IMR-90 (cell line): ENCODE data around the gene TMEM130. TPM values are rescaled to one million over a fixed set of nuclear protein-coding genes. Genes with fewer than 3 reads are reported as not detected.

Experiments
- ATAC-seq: fragments of 200-7000 bp; cut with Tn5 transposase; 2 replicates; pipeline ENCODE4 v1.9.1; 2020; ENCODE audit warnings: low read depth, mild to moderate bottlenecking, moderate library complexity
- BruUV-seq: library from RNA; stranded (reverse); fragments of 400-500 nt; replicated peaks from 2 replicates; lab custom pipeline; 2021; lab: Mats Ljungman, UMichigan
- CTCF ChIA-PET: fragments of 300-600 bp; formaldehyde crosslinking; extraction: SDS; loops from one replicate; lab custom pipeline; 2021; ENCODE audit warnings: antibody characterized with exemption; lab: Yijun Ruan, JAX
- POLR2A ChIA-PET: fragments of 300-600 bp; sonication (Branson Sonifier 250); formaldehyde crosslinking; loops from one replicate; lab custom pipeline; 2022; ENCODE audit warnings: antibody characterized with exemption; ENCODE audit not compliant: unreplicated experiment; lab: Charles Lee
- DNase-seq: peaks from one replicate; pipeline ENCODE4 v3.0.0; 2013
- H2AFZ ChIP-seq: replicated peaks from 2 replicates; pipeline ENCODE3; 2013; ENCODE audit warnings: low read length, mild to moderate bottlenecking; ENCODE audit not compliant: poor library complexity
- H2AK5ac ChIP-seq: 2 replicates; pipeline ENCODE4 v1.6.1; 2013; ENCODE audit warnings: low read depth, low read length, inconsistent platforms
- H2AK9ac ChIP-seq: replicated peaks from 2 replicates; pipeline ENCODE3; 2013; ENCODE audit warnings: mild to moderate bottlenecking, low read depth, low read length, moderate library complexity; ENCODE audit not compliant: poor library complexity
- H2BK120ac ChIP-seq: 2 replicates; pipeline ENCODE4 v1.6.1; 2013; ENCODE audit warnings: low read depth, low read length, inconsistent platforms
- H2BK15ac ChIP-seq: 3 replicates; pipeline ENCODE4 v1.6.1; 2013; ENCODE audit warnings: low read depth, low read length, inconsistent platforms
- H2BK20ac ChIP-seq: 2 replicates; pipeline ENCODE4 v1.6.1; 2013; ENCODE audit warnings: low read depth, mild to moderate bottlenecking, inconsistent platforms, low read length, moderate library complexity
- H2BK5ac ChIP-seq: 2 replicates; pipeline ENCODE4 v1.6.1; 2013; ENCODE audit warnings: mild to moderate bottlenecking, low read depth, low read length, inconsistent platforms; ENCODE audit not compliant: poor library complexity, severe bottlenecking
- H3K14ac ChIP-seq: replicated peaks from 2 replicates; pipeline ENCODE4 v1.6.1; 2013; ENCODE audit warnings: low read depth, low read length, inconsistent platforms
- H3K18ac ChIP-seq: 2 replicates; pipeline ENCODE4 v1.6.1; 2013; ENCODE audit warnings: low read depth, low read length, control low read depth
- H3K23ac ChIP-seq: 2 replicates; pipeline ENCODE4 v1.6.1; 2013; ENCODE audit warnings: low read depth, low read length, inconsistent platforms
- H3K27ac ChIP-seq: 2 replicates; pipeline ENCODE4 v1.5.1; 2013; ENCODE audit warnings: mild to moderate bottlenecking, control low read depth, low read length; ENCODE audit not compliant: insufficient read depth
- H3K27me3 ChIP-seq: 2 replicates; pipeline ENCODE4 v1.6.1; 2013; ENCODE audit warnings: low read length; ENCODE audit not compliant: control insufficient read depth, insufficient read depth
- H3K36me3 ChIP-seq: 2 replicates; pipeline ENCODE4 v1.6.1; 2013; ENCODE audit warnings: low read length, mixed read lengths; ENCODE audit not compliant: control insufficient read depth, insufficient read depth
- H3K4ac ChIP-seq: 2 replicates; pipeline ENCODE4 v1.6.1; 2013; ENCODE audit warnings: low read depth, low read length, inconsistent platforms
- H3K4me1 ChIP-seq: 2 replicates; pipeline ENCODE4 v1.6.1; 2013; ENCODE audit warnings: low read length, mixed read lengths; ENCODE audit not compliant: control insufficient read depth, insufficient read depth
- H3K4me2 ChIP-seq: 2 replicates; pipeline ENCODE4 v1.6.1; 2013; ENCODE audit warnings: low read depth, mild to moderate bottlenecking, control low read depth, low read length, moderate library complexity
- H3K4me3 ChIP-seq: 2 replicates; pipeline ENCODE4 v1.5.1; 2013; ENCODE audit warnings: low read depth, mild to moderate bottlenecking, control low read depth, low read length, moderate library complexity; ENCODE audit not compliant: insufficient read depth
- H3K56ac ChIP-seq: 2 replicates; pipeline ENCODE4 v1.6.1; 2013; ENCODE audit warnings: low read length, inconsistent platforms; ENCODE audit not compliant: insufficient read depth; ENCODE audit errors: extremely low read depth
- H3K79me1 ChIP-seq, 2 experiments: 2 replicates each; pipeline ENCODE4 v1.6.1; 2013; ENCODE audit warnings: low read length in 2 of 2, inconsistent platforms in 1 of 2, low read depth in 1 of 2
- H3K9ac ChIP-seq: 2 replicates; pipeline ENCODE4 v1.6.1; 2013; ENCODE audit warnings: low read depth, low read length, control low read depth
- H3K9me1 ChIP-seq: 2 replicates; pipeline ENCODE4 v1.6.1; 2013; ENCODE audit warnings: low read length, inconsistent platforms; ENCODE audit not compliant: insufficient read depth
- H3K9me3 ChIP-seq: 2 replicates; pipeline ENCODE4 v1.6.1; 2013; ENCODE audit warnings: low read length; ENCODE audit not compliant: control insufficient read depth, insufficient read depth
- H4K20me1 ChIP-seq: 2 replicates; pipeline ENCODE4 v1.6.1; 2013; ENCODE audit warnings: low read length, inconsistent platforms; ENCODE audit not compliant: insufficient read depth
- H4K5ac ChIP-seq: 2 replicates; pipeline ENCODE4 v1.6.1; 2013; ENCODE audit warnings: mild to moderate bottlenecking, low read depth, low read length, control low read depth
- H4K8ac ChIP-seq, 2 experiments: 2 replicates each; pipeline ENCODE4 v1.6.1; 2013; ENCODE audit warnings: low read depth in 2 of 2, low read length in 2 of 2, control low read depth in 1 of 2, inconsistent platforms in 1 of 2
- H4K91ac ChIP-seq: 2 replicates; pipeline ENCODE4 v1.6.1; 2013; ENCODE audit warnings: low read depth, low read length, inconsistent platforms; ENCODE audit not compliant: insufficient read depth
- BHLHE40 ChIP-seq: fragments of 150-350 bp; IDR thresholded peaks from 2 replicates; pipeline ENCODE4 v1.6.1; 2016; ENCODE audit warnings: mild to moderate bottlenecking, low read depth, low read length
- CHD1 ChIP-seq: IDR thresholded peaks from 2 replicates; pipeline ENCODE4 v1.6.1; 2012; ENCODE audit warnings: low read depth, low read length, improper control_type of control experiment
- FOS ChIP-seq: fragments of 150-350 bp; IDR thresholded peaks from 2 replicates; pipeline ENCODE4 v1.6.1; 2016; ENCODE audit warnings: low read depth, low read length
- MAZ ChIP-seq: IDR thresholded peaks from 2 replicates; pipeline ENCODE4 v1.6.1; 2012; ENCODE audit warnings: low read depth, mild to moderate bottlenecking, low read length, improper control_type of control experiment, moderate library complexity, borderline replicate concordance
- RCOR1 ChIP-seq: IDR thresholded peaks from 2 replicates; pipeline ENCODE4 v1.6.1; 2012; ENCODE audit warnings: mild to moderate bottlenecking, low read length, improper control_type of control experiment; ENCODE audit not compliant: insufficient replicate concordance
- WGBS, 2 experiments: methylation state at CpG; one replicate each; pipeline versions ENCODE4 v1.1.5 to v1.1.7; 2013; ENCODE audit warnings: missing lambda C conversion rate in 2 of 2; ENCODE audit not compliant: insufficient read length in 1 of 2; ENCODE audit errors: extremely low coverage in 2 of 2; 5-methylcytosine and 5-hydroxymethylcytosine counted together
- dilution Hi-C: fragments of 300-500 bp; cut with HindIII; formaldehyde crosslinking; loops from one replicate; pipeline ENCODE4 v1.14.3; 2018; ENCODE audit warnings: low sequenced_read_pairs; ENCODE audit not compliant: unreplicated experiment
- in situ Hi-C: fragments of 300-500 bp; cut with MboI; formaldehyde crosslinking; loops from 3 replicates; pipeline ENCODE4 v1.14.3; 2019; ENCODE audit warnings: low sequenced_read_pairs, inconsistent platforms, mixed read lengths
- intact Hi-C: fragments of 100-400 bp; cut with micrococcal nuclease; formaldehyde crosslinking; loops from 2 replicates; pipeline ENCODE4 v1.10.0; 2022
- polyA plus RNA-seq, 3 experiments: library from polyadenylated mRNA; depleted of rRNA; stranded (reverse); fragments of >200 nt; gene quantifications; 2 replicates each; pipeline ENCODE4 v1.2.3, GENCODE V29; 2012; ENCODE audit warnings: low replicate concordance in 1 of 3
- total RNA-seq: library from RNA; depleted of rRNA; stranded (reverse); fragments of >200 nt; gene quantifications from 2 replicates; pipeline ENCODE4 v1.2.3, GENCODE V29; 2012
- TF ChIP-seq, protein P1 (sequence below): fragments of 150-350 bp; IDR thresholded peaks from 2 replicates; pipeline ENCODE4 v1.6.1; 2017; ENCODE audit warnings: mild to moderate bottlenecking, antibody characterized with exemption, low read length, low read depth

The TMEM130 gene
- total and polyA plus RNA-seq, 2 of the 4 experiments (the other 2 are of a cell fraction) = 1.1 to 14.8 TPM

DNA sequence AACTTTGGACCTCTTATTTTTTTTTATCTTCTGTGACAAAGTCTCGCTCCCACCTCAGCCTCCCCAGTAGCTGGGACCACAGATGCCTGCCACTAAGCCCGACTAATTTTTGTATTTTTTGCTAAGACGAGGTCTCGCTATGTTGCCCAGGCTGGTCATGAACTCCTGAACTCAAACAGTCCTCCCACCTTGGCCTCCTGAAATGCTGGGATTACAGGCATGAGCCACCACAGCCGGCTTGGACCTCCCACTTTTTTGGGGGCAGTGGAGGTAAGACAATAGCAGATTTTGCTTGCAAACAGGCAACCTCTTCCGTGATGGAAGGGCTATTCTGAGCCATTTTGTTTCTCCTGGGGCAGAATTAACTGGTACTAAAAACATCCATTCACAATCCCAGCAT lies 7.3 kb upstream of the TMEM130 start (continued):
- TF ChIP-seq, protein P1, sequence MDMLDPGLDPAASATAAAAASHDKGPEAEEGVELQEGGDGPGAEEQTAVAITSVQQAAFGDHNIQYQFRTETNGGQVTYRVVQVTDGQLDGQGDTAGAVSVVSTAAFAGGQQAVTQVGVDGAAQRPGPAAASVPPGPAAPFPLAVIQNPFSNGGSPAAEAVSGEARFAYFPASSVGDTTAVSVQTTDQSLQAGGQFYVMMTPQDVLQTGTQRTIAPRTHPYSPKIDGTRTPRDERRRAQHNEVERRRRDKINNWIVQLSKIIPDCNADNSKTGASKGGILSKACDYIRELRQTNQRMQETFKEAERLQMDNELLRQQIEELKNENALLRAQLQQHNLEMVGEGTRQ = no peak
- TF ChIP-seq FOS = no peak
- no peak for TF ChIP-seq CHD1
- no peak for TF ChIP-seq RCOR1

- H4K91ac ChIP-seq = no peak overlapping the region
- POLR2A ChIA-PET = no interaction called here
- H3K9me3 ChIP-seq = no peaks in the 10 kb centered on the region
- H2BK20ac ChIP-seq = no peak overlapping the region
- H2BK120ac ChIP-seq = no peak overlapping the region
- no peaks in the 10 kb centered on the region for H3K36me3 ChIP-seq
- BruUV-seq = no TSS peak
- H2BK15ac ChIP-seq = no peak overlapping the region
- H4K20me1 ChIP-seq = peaks cover 11% of the 10 kb centered on the region
- DNase-seq = no peak
- H3K23ac ChIP-seq = no peak overlapping the region
- ATAC-seq = no peak
- H3K14ac ChIP-seq = no peak overlapping the region
- no peak overlapping the region for H4K5ac ChIP-seq
- 100% methylated on average over 1 of the region's 9 CpGs; no CpG with 5 or more reads in 1 of the 2 experiments for WGBS, 2 experiments
- peaks cover 5% of the 10 kb centered on the region; the same call in 1 of the 2 replicates for H3K9me1 ChIP-seq
- no peak overlapping the region for H2AK9ac ChIP-seq
- H4K8ac ChIP-seq = no peak overlapping the region
- H3K27me3 ChIP-seq = peaks cover 2% of the 10 kb centered on the region; the same call in 1 of the 2 replicates
- intact Hi-C loops = no loop called here
- H2AFZ ChIP-seq = no peak overlapping the region
- H3K4me3 ChIP-seq = no peak overlapping the region
- peaks cover 11% of the 10 kb centered on the region for H3K4me1 ChIP-seq
- H3K56ac ChIP-seq = no peak overlapping the region
- in situ Hi-C loops = no loop called here
- dilution Hi-C loops = no loop called here
- no peak overlapping the region for H2BK5ac ChIP-seq
- H3K4me2 ChIP-seq = no peak overlapping the region
- no peak overlapping the region for H3K18ac ChIP-seq
- CTCF ChIA-PET = no interaction called here
- TF ChIP-seq RCOR1 = no peak
- no peak for TF ChIP-seq BHLHE40
- no peak for TF ChIP-seq MAZ
- no peak overlapping the region for H3K4ac ChIP-seq
- no peak overlapping the region for H2AK5ac ChIP-seq
- H3K79me1 ChIP-seq = peaks cover 5 to 14% of the 10 kb centered on the region in 2 experiments; a peak in 2 of 4 replicates
- no peak overlapping the region for H3K27ac ChIP-seq
- no peak overlapping the region for H3K9ac ChIP-seq
Measured at GRCh38 chr7:98875501-98875900, 5.7 kb upstream of the TMEM130 start.
